GM23338 (cell line): ENCODE data around the gene SLCO3A1. TPM values are rescaled to one million over a fixed set of nuclear protein-coding genes. Genes with fewer than 3 reads are reported as not detected.

ENCODE experiments used
- ATAC-seq: fragments of 200-7000 bp; cut with Tn5 transposase; 3 replicates; pipeline ENCODE4 v1.9.1; 2020
- DNase-seq: peaks from one replicate; pipeline ENCODE4 v3.0.0-alpha.2; 2015; ENCODE audit warnings: low spot score
- H2AFZ ChIP-seq: fragments of 200-600 bp; sonication (generic); 2 replicates; pipeline ENCODE4 v1.8.0; 2016; ENCODE audit warnings: antibody characterized with exemption, mild to moderate bottlenecking, moderate library complexity
- H3F3A ChIP-seq: fragments of 200-600 bp; sonication (generic); replicated peaks from 2 replicates; pipeline ENCODE4 v1.8.0; 2017; ENCODE audit warnings: antibody characterized with exemption, mixed run types, low read depth
- H3K27ac ChIP-seq: fragments of 200-600 bp; sonication (generic); 2 replicates; pipeline ENCODE4 v1.6.1; 2016; ENCODE audit warnings: low read depth
- H3K27me3 ChIP-seq: fragments of 200-600 bp; sonication (generic); 2 replicates; pipeline ENCODE4 v1.8.0; 2016; ENCODE audit warnings: mild to moderate bottlenecking, mixed run types, moderate library complexity; ENCODE audit not compliant: insufficient read depth
- H3K36me3 ChIP-seq: fragments of 200-600 bp; sonication (generic); 2 replicates; pipeline ENCODE4 v1.8.0; 2016; ENCODE audit warnings: mild to moderate bottlenecking; ENCODE audit not compliant: insufficient read depth
- H3K4me1 ChIP-seq: fragments of 200-600 bp; sonication (generic); 2 replicates; pipeline ENCODE4 v1.8.0; 2016; ENCODE audit warnings: mild to moderate bottlenecking, moderate library complexity; ENCODE audit not compliant: insufficient read depth
- H3K4me2 ChIP-seq: fragments of 200-600 bp; sonication (generic); 2 replicates; pipeline ENCODE4 v1.7.1; 2017; ENCODE audit warnings: mixed run types
- H3K4me3 ChIP-seq: fragments of 200-600 bp; sonication (generic); 2 replicates; pipeline ENCODE4 v1.6.1; 2016; ENCODE audit warnings: mixed run types
- H3K79me2 ChIP-seq: fragments of 200-600 bp; sonication (generic); replicated peaks from 2 replicates; pipeline ENCODE4 v1.8.0; 2017; ENCODE audit warnings: mild to moderate bottlenecking; ENCODE audit not compliant: insufficient read depth
- H3K9me2 ChIP-seq: fragments of 200-600 bp; sonication (generic); 2 replicates; pipeline ENCODE4 v1.8.0; 2017; ENCODE audit not compliant: insufficient read depth
- H4K20me1 ChIP-seq: fragments of 200-600 bp; sonication (generic); replicated peaks from 2 replicates; pipeline ENCODE4 v1.8.0; 2017; ENCODE audit warnings: mild to moderate bottlenecking; ENCODE audit not compliant: insufficient read depth
- H3K27ac Mint-ChIP-seq: 2 replicates; pipeline ENCODE4 v1.8.0; 2020; ENCODE audit warnings: inconsistent platforms, mild to moderate bottlenecking, moderate library complexity, mixed read lengths
- H3K27me3 Mint-ChIP-seq: 3 replicates; pipeline ENCODE4 v1.8.0; 2022; ENCODE audit warnings: low read depth, mild to moderate bottlenecking, moderate library complexity, mixed read lengths, inconsistent platforms; ENCODE audit not compliant: insufficient read depth, poor library complexity
- H3K36me3 Mint-ChIP-seq: 3 replicates; pipeline ENCODE4 v1.8.0; 2021; ENCODE audit warnings: low read depth, mild to moderate bottlenecking, inconsistent platforms, moderate library complexity, mixed read lengths
- H3K4me1 Mint-ChIP-seq: 3 replicates; pipeline ENCODE4 v1.8.0; 2020; ENCODE audit warnings: mild to moderate bottlenecking, inconsistent platforms, mixed read lengths
- H3K4me3 Mint-ChIP-seq: 3 replicates; pipeline ENCODE4 v1.8.0; 2021; ENCODE audit warnings: moderate library complexity, mild to moderate bottlenecking, inconsistent platforms, mixed read lengths
- H3K9me3 Mint-ChIP-seq: 3 replicates; pipeline ENCODE4 v1.8.0; 2020; ENCODE audit warnings: moderate library complexity, mild to moderate bottlenecking, inconsistent platforms, mixed read lengths
- EZH2 ChIP-seq: fragments of 200-600 bp; sonication (generic); IDR thresholded peaks from one replicate; pipeline ENCODE4 v1.8.0; 2017; ENCODE audit warnings: antibody characterized with exemption, mild to moderate bottlenecking, low read depth; ENCODE audit not compliant: unreplicated experiment
- JUNB ChIP-seq: IDR thresholded peaks from one replicate; pipeline ENCODE4 v1.6.1; 2016; ENCODE audit warnings: antibody characterized with exemption; ENCODE audit not compliant: unreplicated experiment
- NANOG ChIP-seq: IDR thresholded peaks from 2 replicates; pipeline ENCODE4 v1.6.1; 2016; ENCODE audit warnings: antibody characterized with exemption, borderline replicate concordance
- STAT1 ChIP-seq: IDR thresholded peaks from one replicate; pipeline ENCODE4 v1.6.1; 2016; ENCODE audit warnings: antibody characterized with exemption; ENCODE audit not compliant: unreplicated experiment
- polyA plus RNA-seq: library from polyadenylated mRNA; unstranded; fragments of >200 nt; fragmentation: Nextera tagmentation; extraction: Ambion mirVana; gene quantifications from 2 replicates; pipeline ENCODE4 v1.2.1, GENCODE V29; 2016
- total RNA-seq: library from RNA; depleted of rRNA; stranded (reverse); fragments of >200 nt; shearing (Covaris generic); gene quantifications from 2 replicates; pipeline ENCODE4 v1.2.3, GENCODE V29; 2014
- TF ChIP-seq, protein P1 (sequence below): IDR thresholded peaks from one replicate; pipeline ENCODE4 v1.6.1; 2018; ENCODE audit warnings: antibody characterized with exemption; ENCODE audit not compliant: unreplicated experiment
- TF ChIP-seq, protein P2 (sequence below): fragments of 250-450 bp; sonication (Bioruptor Pico); IDR thresholded peaks from 2 replicates; pipeline ENCODE4 v1.5.0; 2020; ENCODE audit warnings: mild to moderate bottlenecking, moderate library complexity

Gene SLCO3A1
- total and polyA plus RNA-seq, 2 experiments from 2014 or later = 7.3 to 9.4 TPM

DNA sequence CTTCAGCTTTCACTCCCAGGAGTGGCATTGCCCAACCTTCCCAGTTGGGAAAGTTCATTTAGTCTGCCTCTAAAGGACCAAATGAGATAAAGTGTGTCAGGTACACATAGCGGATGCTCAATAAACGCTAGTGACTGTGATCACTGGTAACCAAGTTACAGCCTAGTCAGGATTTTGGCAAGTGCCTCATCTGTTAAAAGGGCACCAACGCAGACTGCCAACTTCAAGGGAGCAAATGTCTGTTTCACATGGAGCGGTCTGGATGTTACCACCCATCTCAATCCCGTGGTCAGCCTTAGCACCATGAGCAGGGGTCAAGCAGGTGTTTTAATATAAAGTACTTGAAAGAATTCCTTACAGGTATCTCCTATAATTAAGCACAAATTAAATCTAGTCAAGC lies 22.7 kb downstream of the SLCO3A1 start:
- peaks cover 15% of the 10 kb centered on the region for H3K4me1 Mint-ChIP-seq
- Histone ChIP-seq H3K4me2 (no peak overlapping the region), H4K20me1 (no peaks in the 10 kb centered on the region; the same call in 1 of the 2 replicates), H3K4me1 (peaks cover 8% of the 10 kb centered on the region), H3K27me3 (no peaks in the 10 kb centered on the region), H3K79me2 (peaks cover 22% of the 10 kb centered on the region), H3K9me2 (peaks cover 2% of the 10 kb centered on the region; the same call in 1 of the 2 replicates), H2AFZ (no peak overlapping the region), H3F3A (no peaks in the 10 kb centered on the region), H3K36me3 (no peaks in the 10 kb centered on the region), H3K4me3 (no peak overlapping the region), H3K27ac (no peak overlapping the region)
- no peak for TF ChIP-seq EZH2
- no peak for TF ChIP-seq JUNB
- TF ChIP-seq, protein P1, sequence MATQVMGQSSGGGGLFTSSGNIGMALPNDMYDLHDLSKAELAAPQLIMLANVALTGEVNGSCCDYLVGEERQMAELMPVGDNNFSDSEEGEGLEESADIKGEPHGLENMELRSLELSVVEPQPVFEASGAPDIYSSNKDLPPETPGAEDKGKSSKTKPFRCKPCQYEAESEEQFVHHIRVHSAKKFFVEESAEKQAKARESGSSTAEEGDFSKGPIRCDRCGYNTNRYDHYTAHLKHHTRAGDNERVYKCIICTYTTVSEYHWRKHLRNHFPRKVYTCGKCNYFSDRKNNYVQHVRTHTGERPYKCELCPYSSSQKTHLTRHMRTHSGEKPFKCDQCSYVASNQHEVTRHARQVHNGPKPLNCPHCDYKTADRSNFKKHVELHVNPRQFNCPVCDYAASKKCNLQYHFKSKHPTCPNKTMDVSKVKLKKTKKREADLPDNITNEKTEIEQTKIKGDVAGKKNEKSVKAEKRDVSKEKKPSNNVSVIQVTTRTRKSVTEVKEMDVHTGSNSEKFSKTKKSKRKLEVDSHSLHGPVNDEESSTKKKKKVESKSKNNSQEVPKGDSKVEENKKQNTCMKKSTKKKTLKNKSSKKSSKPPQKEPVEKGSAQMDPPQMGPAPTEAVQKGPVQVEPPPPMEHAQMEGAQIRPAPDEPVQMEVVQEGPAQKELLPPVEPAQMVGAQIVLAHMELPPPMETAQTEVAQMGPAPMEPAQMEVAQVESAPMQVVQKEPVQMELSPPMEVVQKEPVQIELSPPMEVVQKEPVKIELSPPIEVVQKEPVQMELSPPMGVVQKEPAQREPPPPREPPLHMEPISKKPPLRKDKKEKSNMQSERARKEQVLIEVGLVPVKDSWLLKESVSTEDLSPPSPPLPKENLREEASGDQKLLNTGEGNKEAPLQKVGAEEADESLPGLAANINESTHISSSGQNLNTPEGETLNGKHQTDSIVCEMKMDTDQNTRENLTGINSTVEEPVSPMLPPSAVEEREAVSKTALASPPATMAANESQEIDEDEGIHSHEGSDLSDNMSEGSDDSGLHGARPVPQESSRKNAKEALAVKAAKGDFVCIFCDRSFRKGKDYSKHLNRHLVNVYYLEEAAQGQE = no peak
- TF ChIP-seq, protein P2, sequence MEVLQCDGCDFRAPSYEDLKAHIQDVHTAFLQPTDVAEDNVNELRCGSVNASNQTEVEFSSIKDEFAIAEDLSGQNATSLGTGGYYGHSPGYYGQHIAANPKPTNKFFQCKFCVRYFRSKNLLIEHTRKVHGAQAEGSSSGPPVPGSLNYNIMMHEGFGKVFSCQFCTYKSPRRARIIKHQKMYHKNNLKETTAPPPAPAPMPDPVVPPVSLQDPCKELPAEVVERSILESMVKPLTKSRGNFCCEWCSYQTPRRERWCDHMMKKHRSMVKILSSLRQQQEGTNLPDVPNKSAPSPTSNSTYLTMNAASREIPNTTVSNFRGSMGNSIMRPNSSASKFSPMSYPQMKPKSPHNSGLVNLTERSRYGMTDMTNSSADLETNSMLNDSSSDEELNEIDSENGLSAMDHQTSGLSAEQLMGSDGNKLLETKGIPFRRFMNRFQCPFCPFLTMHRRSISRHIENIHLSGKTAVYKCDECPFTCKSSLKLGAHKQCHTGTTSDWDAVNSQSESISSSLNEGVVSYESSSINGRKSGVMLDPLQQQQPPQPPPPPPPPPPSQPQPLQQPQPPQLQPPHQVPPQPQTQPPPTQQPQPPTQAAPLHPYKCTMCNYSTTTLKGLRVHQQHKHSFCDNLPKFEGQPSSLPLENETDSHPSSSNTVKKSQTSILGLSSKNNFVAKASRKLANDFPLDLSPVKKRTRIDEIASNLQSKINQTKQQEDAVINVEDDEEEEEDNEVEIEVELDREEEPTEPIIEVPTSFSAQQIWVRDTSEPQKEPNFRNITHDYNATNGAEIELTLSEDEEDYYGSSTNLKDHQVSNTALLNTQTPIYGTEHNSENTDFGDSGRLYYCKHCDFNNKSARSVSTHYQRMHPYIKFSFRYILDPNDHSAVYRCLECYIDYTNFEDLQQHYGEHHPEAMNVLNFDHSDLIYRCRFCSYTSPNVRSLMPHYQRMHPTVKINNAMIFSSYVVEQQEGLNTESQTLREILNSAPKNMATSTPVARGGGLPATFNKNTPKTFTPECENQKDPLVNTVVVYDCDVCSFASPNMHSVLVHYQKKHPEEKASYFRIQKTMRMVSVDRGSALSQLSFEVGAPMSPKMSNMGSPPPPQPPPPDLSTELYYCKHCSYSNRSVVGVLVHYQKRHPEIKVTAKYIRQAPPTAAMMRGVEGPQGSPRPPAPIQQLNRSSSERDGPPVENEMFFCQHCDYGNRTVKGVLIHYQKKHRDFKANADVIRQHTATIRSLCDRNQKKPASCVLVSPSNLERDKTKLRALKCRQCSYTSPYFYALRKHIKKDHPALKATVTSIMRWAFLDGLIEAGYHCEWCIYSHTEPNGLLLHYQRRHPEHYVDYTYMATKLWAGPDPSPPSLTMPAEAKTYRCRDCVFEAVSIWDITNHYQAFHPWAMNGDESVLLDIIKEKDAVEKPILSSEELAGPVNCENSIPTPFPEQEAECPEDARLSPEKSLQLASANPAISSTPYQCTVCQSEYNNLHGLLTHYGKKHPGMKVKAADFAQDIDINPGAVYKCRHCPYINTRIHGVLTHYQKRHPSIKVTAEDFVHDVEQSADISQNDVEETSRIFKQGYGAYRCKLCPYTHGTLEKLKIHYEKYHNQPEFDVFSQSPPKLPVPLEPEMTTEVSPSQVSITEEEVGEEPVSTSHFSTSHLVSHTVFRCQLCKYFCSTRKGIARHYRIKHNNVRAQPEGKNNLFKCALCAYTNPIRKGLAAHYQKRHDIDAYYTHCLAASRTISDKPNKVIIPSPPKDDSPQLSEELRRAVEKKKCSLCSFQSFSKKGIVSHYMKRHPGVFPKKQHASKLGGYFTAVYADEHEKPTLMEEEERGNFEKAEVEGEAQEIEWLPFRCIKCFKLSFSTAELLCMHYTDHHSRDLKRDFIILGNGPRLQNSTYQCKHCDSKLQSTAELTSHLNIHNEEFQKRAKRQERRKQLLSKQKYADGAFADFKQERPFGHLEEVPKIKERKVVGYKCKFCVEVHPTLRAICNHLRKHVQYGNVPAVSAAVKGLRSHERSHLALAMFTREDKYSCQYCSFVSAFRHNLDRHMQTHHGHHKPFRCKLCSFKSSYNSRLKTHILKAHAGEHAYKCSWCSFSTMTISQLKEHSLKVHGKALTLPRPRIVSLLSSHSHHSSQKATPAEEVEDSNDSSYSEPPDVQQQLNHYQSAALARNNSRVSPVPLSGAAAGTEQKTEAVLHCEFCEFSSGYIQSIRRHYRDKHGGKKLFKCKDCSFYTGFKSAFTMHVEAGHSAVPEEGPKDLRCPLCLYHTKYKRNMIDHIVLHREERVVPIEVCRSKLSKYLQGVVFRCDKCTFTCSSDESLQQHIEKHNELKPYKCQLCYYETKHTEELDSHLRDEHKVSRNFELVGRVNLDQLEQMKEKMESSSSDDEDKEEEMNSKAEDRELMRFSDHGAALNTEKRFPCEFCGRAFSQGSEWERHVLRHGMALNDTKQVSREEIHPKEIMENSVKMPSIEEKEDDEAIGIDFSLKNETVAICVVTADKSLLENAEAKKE (CRISPR knock-in tag) = no peak
- no peak for TF ChIP-seq STAT1
- no peak for TF ChIP-seq NANOG
- DNase-seq (no peak), ATAC-seq (no peak)
- peaks cover 2% of the 10 kb centered on the region for H3K27me3 Mint-ChIP-seq
- H3K27ac Mint-ChIP-seq = no peak overlapping the region
- no peaks in the 10 kb centered on the region for H3K9me3 Mint-ChIP-seq
- H3K36me3 Mint-ChIP-seq = no peaks in the 10 kb centered on the region
- H3K4me3 Mint-ChIP-seq = no peak overlapping the region
